Lower leg skin (tissue), 4 donors: Measurements from ENCODE around the gene DNAJC16. TPM values are rescaled to one million over a fixed set of nuclear protein-coding genes. Genes with fewer than 3 reads are reported as not detected.

Experiments
- DNase-seq, 2 donors: peaks; one replicate each; pipeline ENCODE4 v3.0.0-alpha.2; 2019; ENCODE audit warnings: low spot score in 2 of 2
- H3K4me3 ChIP-seq: fragments of 200-600 bp; sonication (generic); 2 replicates; pipeline ENCODE4 v1.5.1; 2017; ENCODE audit warnings: mild to moderate bottlenecking, low read depth; ENCODE audit not compliant: poor library complexity, severe bottlenecking
- POLR2A ChIP-seq, 2 donors: fragments of 450-650 bp; IDR thresholded peaks; one replicate each; pipeline ENCODE4 v1.6.1; 2016 to 2017; ENCODE audit warnings: antibody characterized with exemption in 2 of 2, mild to moderate bottlenecking in 1 of 2, moderate library complexity in 1 of 2
- WGBS, 2 donors: methylation state at CpG; one replicate each; pipeline ENCODE4 v1.1.5; 2018; 5-methylcytosine and 5-hydroxymethylcytosine counted together
- intact Hi-C: fragments of 100-400 bp; cut with DNase I; formaldehyde crosslinking; loops from one replicate; pipeline ENCODE4 v1.15.0; 2023; ENCODE audit warnings: low total_unique reads
- total RNA-seq, 4 donors: library from RNA; depleted of rRNA; stranded (reverse); fragments of >200 nt; gene quantifications; one replicate each; pipeline ENCODE4 v1.1.0, GENCODE V29; 2016
- TF ChIP-seq, protein P1 (sequence below), 3 donors: fragments of 450-650 bp; IDR thresholded peaks; one replicate each; pipeline ENCODE4 v1.5.1; 2016; ENCODE audit warnings: antibody characterized with exemption in 3 of 3, mild to moderate bottlenecking in 3 of 3, moderate library complexity in 2 of 3

Gene DNAJC16
- total RNA-seq, 4 donors from 2014 or later: 14.3 to 20.0 (median 19.7) TPM

DNA sequence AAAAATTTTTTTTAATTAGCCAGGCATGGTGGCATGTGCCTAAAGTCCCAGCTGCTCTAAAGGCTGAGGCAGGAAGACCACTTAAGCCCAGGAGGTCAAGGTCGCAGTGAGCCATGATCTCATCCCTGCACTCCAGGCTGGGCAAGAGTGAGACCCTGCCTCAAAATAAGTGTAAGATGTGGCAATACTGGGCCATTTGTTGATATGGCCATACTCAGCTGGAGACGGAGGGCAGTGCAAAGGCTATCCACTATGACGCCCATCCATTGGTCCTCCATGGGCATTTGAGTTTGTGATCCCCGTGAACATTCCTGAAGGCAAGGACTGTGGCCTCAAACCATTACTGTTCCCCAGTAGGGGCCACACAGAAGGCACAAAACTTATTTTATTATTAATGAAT is 4.1 kb upstream of the DNAJC16 start:
- no peak for TF ChIP-seq POLR2A (IDR thresholded peaks at IDR 0.05)
- TF ChIP-seq, protein P1, sequence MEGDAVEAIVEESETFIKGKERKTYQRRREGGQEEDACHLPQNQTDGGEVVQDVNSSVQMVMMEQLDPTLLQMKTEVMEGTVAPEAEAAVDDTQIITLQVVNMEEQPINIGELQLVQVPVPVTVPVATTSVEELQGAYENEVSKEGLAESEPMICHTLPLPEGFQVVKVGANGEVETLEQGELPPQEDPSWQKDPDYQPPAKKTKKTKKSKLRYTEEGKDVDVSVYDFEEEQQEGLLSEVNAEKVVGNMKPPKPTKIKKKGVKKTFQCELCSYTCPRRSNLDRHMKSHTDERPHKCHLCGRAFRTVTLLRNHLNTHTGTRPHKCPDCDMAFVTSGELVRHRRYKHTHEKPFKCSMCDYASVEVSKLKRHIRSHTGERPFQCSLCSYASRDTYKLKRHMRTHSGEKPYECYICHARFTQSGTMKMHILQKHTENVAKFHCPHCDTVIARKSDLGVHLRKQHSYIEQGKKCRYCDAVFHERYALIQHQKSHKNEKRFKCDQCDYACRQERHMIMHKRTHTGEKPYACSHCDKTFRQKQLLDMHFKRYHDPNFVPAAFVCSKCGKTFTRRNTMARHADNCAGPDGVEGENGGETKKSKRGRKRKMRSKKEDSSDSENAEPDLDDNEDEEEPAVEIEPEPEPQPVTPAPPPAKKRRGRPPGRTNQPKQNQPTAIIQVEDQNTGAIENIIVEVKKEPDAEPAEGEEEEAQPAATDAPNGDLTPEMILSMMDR (IDR thresholded peaks at IDR 0.05): no peak
- 97 to 100% methylated on average over 4 of the region's 4 CpGs for WGBS, 2 donors
- no peak overlapping the region for H3K4me3 ChIP-seq
- intact Hi-C loops: no loop called here
- no peak for DNase-seq

DNA sequence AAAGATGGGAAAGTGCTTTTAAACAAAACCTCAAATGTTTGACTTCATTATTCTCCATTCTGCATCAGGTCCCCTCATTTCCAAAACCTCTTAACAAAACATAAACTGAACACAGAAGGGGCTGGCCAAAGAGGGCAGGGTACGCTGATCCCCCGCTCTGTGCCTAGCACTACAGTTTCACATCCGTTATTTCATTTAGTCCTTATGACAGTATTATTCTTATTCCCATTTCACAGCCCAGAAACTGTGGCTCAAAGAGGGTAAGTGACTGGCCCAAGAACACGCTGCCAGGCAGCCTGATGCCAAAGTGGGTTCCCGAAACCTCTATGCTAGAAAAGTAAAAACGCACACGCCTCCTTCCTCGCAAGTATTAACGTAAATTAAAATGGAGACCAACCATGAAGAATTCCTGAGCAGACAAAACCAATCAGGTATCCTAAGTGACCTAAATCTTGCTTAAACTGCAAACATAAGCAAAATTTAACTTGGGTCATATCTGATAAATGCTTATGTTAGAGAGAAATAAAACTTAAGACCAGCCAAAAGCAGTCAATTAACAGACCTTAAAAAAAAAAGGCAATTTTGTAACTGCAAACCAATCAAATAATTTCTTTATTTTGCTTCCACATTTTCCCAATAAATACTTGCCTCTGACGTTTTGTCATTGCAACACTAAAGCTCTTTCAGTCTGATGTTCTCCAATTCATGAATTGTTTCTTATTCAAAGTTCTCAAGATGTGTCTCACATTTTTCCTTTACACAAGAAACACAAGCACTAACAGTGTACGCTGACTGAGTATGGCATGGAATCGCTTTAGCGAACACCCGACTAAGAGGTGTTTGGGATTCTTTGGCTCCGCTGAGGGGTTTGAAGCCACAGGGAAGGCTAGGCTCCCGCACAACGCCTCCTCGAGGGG is 3.3 kb upstream of the DNAJC16 start:
- no peak for DNase-seq
- WGBS, 2 donors: 44 to 47% methylated on average over 17 to 18 of the region's 18 CpGs
- intact Hi-C loops: no loop called here
- TF ChIP-seq POLR2A (IDR thresholded peaks at IDR 0.05): no peak
- TF ChIP-seq, protein P1 (IDR thresholded peaks at IDR 0.05): no peak
- H3K4me3 ChIP-seq: peak overlapping the region; percentile 52

DNA sequence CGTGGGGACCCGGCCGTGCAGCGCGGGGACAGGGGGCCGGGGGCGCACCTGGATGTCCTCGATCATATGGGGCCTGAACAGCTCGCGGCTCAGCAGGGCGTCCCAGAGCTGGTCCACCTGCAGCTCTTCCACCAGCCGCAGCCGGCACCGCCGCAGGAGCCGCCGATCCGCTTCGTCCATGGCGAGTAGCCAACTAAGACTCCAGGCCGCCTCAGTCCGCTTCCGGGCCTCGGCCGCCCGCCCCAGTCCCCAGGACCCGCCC is 2.7 kb upstream of the DNAJC16 start, which contains the start of gene CASP9:
CASP9 (minus strand) TSS at position 195 of the 262 bp plus-strand sequence; CDS start at position 180, 15 bp downstream.
- TF ChIP-seq POLR2A (IDR thresholded peaks at IDR 0.05): no peak
- TF ChIP-seq, protein P1 (IDR thresholded peaks at IDR 0.05): no peak
- peak within 1 kb of the TSS; percentile 52 for H3K4me3 ChIP-seq
- WGBS, 2 donors: 0 to 1% methylated on average over 10 to 20 of the region's 27 CpGs
- no peak for DNase-seq
- intact Hi-C loops: no loop called here

DNA sequence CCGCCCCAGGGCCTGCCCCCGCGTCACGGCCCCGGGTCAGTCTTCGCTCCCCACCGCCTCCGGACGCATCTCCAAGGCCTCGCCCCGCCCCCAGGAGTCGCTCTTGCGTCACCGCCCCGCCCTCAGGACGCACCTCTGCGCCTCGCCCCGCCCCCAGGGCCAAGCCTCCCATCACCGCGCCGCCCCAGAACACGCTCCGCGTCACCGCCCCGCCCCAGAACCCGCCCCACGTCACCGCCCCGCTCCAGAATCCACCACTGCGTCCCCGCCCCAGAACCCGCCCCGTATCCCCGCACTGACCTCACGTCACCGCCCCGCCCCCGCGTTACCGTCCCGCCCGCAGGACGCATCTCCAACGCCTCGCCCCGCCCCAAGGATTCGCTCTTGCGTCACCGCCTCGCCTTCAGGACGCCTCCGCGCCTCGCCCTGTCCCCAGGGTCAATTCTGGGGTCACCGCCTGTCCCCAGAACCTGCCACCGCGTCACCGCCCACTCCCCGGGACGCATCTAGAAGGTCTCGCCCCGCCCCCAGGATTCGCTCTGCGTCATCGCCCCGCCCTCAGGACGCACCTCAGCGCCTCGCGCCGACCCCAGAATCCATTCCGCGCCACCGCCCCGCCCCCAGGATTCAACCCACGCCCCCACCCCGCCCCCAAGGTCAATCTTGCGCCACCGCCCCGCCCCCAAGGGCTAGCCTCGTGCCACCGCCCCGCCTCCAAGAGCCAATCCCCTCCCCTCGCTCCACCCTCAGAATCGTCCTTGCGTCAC is 2.2 kb upstream of the DNAJC16 start:
- TF ChIP-seq POLR2A (IDR thresholded peaks at IDR 0.05): no peak
- TF ChIP-seq, protein P1 (IDR thresholded peaks at IDR 0.05): no peak
- peak; percentile 99 to 100 for DNase-seq
- intact Hi-C loops: loop anchor here (5.0 kb wide), 1 partner anchor 233 kb away; the partner anchor contains the start of gene FBLIM1
- 0 to 2% methylated on average over 36 to 39 of the region's 88 CpGs for WGBS, 2 donors
- H3K4me3 ChIP-seq: peak overlapping the region; percentile 52

DNA sequence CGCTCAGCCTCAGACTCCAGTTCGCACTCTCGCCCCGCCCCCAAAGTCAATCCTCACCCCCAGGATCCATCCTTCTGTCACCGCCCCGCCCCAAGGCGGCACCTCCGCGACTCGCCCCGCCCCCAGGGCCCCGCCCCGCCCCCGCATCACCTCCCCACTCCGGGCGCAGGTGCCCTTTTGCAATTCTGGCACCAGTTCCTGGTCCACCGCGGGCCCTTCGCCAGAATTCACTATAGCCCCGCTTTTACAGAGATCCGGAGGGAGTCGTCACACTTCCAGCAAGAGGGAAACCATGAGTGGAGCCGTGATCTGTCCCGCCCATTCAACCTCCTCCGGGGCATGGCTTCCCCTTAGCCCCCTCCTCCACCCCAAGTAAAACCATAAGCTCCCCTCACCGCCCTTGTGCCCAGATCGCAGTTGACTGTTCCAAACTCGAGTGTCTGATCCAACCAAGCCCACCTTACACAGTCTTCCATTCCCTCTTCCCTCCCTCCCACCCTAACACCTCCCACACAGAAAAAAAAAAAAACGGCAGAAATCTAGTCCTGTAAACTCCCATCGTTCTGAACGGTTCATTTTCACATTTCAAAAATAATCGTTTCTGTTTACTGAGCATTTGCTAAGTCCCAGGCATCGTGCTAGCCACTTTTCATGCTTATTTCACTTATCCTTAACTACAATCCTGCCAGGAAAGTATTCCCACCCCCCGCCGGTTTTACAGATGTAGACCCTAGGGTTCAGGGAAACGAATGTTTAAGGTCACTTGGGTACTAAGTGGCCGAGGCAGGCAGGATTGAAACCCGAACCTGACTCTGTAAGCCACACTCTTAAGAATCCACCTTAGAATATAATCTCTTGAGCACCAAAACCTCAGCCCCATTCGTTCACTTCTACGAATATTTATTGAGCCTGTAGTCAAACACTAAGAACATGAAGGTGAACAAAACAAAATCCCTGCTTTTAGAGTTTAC is 1.3 kb upstream of the DNAJC16 start:
- DNase-seq: peak; percentile 39 to 100
- TF ChIP-seq POLR2A (IDR thresholded peaks at IDR 0.05): no peak
- TF ChIP-seq, protein P1 (IDR thresholded peaks at IDR 0.05): no peak
- 1 to 4% methylated on average over 33 to 39 of the region's 40 CpGs for WGBS, 2 donors
- intact Hi-C loops: loop anchor here (5.0 kb wide), 1 partner anchor 232 kb away; the partner anchor contains the start of gene FBLIM1
- H3K4me3 ChIP-seq: no peak overlapping the region
